GM19463 (cell line): ENCODE results near the gene IRF4.
A peak's percentile ranks its signal among the peaks of the same experiment; 100 is the strongest.
"Not testable (repeated sequence)": the region's sequence is repeated elsewhere in the genome, so short reads cannot be mapped to it uniquely, and the experiment has no call there.

ENCODE experiments used
- ATAC-seq: cut with Tn5 transposase; IDR thresholded peaks from one replicate; pipeline ENCODE4 v1.9.1; 2021; ENCODE audit warnings: mild to moderate bottlenecking, moderate library complexity; ENCODE audit not compliant: unreplicated experiment

Gene IRF4

DNA sequence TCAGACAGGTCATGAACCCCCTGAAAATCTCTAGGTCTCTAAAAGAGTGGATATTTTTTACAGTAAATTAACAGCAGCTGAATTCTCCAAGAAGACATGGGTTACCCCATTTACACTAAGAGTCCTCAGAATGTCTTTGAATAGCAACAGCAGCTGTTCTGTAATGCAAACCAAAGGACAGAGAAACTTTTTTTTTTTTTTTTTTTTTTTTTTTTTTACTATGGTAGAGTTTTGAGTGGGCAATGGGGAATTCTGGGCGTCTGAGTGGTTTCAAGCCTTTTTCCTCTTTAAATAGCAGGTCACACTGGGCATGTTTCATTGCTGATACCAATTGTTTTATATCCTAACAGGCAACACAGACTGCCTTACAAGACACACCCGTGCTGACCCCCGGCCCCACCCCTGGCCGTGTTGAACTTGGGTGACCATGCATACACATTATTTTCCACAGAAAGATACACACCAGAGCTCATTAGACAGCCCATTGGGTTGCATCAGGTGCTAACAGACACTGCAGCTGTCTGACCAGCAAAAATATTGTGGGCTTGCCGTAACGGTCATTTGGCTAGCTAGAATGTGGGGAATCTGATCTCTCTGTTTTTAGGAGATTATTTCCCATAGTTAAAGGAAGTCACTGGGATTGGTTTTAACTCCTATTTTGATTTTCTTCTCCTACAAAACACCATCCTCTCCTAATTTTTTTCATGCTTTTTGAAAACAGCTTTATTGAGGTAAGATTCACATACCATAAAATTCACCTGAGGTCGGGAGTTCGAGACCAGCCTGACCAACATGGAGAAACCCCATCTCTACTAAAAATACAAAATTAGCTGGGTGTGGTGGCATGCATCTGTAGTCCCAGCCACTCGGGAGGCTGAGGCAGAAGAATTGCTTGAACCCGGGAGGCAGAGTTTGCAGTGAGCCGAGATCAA is 26.7 kb upstream of the IRF4 start:
- ATAC-seq = peak; percentile 75

DNA sequence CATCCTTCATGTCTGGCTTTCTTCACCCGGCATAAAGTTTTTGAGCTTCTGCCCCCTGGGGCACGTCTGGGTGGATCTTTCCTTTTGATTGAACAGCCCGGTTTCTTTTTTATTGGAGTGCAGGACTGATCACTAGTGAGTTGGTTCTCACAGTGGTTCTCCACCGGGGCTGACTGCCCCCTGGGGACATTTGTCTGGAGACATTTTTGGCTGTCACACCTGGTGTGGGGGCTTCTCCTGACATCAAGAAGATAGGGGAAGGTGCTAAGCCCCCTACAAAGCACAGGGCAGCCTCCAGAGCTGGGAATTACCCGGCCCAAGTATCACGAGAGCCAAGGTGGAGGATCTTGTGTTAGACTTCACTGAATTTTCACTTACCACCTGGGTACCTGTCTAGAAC is 25.7 kb upstream of the IRF4 start:
- ATAC-seq = no peak

DNA sequence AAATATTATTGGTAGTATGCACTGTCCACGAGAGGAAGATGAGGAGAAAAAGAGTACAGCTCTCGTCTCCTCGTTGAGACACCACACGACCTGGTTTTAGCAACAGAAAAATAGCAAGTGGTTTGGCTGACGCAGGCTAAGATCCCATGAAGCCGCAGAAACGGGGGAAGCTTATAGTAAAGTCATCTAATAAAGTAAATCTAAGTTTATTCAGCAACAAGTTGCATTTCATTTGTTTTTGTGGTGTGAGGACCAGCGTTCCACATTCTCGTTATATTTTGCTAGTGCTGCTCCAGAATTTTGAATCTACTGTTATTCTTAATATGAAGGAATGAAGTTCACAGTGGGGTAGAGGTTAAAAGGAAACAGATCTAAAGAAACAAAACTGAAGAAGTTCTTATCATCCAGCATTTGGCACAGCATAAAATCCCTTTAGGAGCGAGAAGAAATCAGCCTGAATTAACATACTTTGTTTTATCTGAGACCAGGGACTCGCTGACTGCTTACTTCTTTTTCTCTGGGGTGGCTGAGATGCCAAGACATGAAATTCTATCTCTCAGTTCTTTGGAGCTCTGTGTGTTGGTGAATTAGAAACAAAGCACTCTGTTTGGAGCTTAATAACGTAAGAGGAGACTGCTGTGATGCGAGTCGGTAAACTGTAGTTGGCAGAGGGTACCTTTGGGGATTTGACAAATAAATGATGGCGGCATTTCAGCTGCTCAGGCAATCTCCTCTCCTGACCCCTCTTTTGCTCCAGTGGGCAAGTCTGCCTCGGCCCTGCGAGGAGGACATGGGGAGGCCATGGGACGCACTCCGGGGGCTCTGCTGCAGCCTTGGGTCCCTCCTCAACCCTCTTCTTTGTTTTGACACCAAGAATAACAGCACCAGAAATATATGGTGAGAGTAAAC is 24.9 kb upstream of the IRF4 start:
- no peak for ATAC-seq

DNA sequence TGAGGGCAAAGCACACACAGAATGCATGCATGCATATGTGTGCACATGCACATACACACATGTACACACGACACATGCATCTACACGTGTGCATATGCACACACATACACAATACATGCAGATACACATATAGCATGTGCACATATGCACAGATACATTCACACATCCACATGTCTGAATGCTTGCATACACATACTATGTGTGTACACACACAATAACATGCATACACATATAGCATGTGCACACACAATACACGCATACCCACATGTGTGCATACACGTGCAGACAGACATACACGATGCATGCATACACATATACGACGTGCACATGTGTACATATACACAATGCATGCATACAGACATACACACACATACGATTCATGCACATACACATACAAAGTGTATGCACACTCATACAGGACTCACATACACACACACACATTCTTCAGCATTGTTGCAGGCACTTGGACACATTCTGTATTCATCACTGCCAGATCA is 24.2 kb upstream of the IRF4 start:
- ATAC-seq = no peak

DNA sequence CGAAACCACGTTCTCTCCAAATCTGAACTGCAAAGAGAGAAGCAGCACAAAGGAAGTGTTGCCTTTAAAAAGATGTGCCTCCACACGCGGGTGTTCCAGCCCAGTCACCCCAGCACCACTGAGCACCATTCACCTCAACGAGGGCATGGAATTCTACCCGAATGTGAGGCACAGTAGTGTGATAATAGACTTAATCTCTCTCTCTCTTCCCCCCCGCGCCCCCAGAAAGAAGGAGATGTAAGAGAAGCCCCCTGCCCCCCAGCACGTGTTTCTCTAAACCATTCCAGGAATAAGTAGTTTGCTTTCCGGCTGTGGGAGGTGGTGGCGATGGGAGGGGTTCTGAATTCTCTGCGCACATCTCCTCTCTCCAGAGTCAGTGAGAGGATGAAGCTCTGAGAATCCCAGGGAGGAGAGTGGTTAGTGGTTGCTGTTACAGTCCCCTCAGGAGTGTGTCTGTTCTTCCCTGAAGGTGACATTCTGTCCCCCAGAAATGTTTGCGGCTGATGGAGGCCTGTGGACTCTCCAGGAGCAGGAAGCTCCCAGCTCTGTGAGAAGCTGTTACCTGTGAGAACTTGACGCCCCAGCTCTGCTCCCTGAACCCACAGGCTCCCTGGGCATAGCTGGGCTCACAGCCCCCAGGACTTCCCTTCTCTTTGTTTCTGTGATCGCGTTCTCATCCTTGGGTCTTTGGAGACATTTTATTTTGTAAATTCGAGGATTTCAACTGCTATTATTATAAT is 23.5 kb upstream of the IRF4 start:
- no peak for ATAC-seq

DNA sequence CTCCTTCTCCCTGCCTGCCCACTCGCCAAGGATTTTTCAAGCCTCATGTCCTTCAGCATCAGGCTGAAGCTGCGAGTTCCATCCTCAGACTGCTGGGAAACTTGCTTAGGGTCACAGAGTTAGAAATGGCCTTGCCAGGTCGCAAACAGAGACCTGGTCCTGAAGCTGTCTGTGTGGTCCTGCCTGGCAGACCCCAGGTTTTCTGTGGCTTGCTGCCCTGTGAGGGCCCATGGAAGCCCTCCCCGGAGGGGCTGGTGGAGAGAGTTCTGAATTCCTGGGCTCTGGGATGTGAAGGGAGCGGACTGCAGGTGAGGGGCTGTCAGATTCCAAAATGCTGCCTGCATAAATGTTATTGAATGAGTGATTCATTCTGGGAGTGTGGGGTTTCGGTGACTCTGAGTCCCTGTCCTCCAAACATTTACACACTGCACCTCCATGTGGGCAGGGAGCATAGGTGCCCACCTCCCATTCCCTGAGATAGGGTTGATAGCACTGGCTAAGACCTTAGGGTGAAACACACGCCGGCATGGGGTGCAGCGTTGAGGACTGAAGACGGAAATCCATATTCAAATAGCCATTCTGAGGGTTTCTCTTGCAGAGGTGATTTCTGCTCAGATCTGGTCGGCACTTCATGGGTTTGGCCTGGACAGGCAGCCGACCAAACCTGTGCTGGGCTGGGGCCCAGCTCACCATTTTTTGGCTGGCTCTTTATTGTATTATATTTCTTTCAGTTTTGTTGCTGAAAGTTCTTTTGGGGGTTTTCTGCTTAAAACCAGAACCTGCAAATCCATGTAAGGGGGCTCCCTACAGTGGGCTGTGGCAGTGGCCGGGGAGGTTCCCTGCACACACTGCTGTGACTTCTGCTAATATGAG is 21.8 kb upstream of the IRF4 start:
- no peak for ATAC-seq

DNA sequence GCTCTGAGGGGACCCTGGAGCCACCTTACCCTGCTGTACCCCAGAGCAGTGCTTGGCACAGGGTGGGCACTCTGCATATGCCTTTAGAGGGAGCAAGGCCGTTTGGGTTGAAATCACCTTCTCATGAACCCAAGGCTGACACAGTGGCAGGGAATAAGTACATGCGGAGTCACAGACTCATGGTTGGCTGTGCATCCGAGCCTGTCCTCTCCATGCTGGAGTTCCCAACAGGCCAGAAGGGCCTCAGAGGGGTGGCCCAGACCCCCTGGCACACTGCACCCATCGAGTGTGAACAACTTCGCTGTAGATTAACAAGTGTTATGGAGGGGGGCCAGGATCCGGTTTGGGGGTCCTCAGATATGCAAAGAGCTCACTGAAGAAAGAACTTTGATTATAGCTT is 21.0 kb upstream of the IRF4 start:
- no peak for ATAC-seq

DNA sequence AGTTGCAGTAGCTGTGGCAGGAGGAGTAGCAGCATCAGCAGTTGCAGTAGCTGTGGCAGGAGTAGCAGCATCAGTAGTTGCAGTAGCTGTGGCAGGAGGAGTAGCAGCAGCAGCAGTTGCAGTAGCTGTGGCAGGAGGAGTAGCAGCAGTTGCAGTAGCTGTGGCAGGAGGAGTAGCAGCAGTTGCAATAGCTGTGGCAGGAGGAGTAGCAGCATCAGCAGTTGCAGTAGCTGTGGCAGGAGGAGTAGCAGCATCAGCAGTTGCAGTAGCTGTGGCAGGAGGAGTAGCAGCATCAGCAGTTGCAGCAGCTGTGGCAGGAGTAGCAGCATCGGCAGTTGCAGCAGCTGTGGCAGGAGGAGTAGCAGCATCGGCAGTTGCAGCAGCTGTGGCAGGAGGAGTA is 19.7 kb upstream of the IRF4 start:
- not testable (repeated sequence) for ATAC-seq

DNA sequence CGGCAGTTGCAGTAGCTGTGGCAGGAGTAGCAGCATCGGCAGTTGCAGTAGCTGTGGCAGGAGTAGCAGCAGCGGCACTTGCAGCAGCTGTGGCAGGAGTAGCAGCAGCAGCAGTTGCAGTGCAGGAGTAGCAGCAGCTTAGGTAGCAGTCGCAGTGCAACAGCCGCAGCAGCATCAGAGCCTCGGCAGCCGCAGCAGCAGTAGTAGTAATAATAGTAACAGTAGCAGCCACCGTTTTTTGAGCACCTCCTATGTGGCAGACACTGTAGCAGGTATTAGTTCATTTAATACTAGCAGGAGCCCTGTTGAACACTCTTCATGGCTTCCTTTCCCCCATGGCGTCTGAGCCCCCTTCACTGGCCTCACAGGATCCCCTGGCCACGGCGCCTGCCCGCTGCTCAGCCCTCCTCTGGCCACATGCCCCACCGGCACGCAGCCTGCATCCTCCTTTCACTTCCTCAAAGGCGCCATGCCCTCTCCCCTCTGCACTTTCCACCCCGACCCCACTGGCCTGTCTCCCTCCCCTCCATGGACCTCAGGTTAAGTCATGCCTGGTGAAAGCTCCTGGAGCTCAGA is 19.1 kb upstream of the IRF4 start:
- peak; percentile 66 for ATAC-seq

DNA sequence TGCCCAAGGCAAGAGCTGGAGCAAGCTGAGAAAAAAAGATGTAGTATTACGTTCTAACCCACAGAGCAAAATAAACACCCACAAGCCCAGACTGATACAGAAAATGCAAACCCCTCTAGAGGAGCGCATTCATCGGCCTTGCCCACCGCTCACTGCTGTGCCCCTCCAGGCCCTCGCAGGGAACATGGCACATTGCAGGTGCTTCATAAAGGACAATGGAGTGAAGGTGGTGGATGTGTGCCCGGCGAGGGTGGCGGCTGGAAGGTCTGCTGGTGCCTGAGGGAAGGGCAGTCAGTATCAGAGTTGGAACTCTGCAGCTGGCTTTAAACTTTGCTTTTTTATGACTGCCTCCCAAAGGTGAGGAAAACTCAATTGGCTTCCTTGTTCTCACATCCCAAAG is 18.5 kb upstream of the IRF4 start:
- ATAC-seq = no peak

DNA sequence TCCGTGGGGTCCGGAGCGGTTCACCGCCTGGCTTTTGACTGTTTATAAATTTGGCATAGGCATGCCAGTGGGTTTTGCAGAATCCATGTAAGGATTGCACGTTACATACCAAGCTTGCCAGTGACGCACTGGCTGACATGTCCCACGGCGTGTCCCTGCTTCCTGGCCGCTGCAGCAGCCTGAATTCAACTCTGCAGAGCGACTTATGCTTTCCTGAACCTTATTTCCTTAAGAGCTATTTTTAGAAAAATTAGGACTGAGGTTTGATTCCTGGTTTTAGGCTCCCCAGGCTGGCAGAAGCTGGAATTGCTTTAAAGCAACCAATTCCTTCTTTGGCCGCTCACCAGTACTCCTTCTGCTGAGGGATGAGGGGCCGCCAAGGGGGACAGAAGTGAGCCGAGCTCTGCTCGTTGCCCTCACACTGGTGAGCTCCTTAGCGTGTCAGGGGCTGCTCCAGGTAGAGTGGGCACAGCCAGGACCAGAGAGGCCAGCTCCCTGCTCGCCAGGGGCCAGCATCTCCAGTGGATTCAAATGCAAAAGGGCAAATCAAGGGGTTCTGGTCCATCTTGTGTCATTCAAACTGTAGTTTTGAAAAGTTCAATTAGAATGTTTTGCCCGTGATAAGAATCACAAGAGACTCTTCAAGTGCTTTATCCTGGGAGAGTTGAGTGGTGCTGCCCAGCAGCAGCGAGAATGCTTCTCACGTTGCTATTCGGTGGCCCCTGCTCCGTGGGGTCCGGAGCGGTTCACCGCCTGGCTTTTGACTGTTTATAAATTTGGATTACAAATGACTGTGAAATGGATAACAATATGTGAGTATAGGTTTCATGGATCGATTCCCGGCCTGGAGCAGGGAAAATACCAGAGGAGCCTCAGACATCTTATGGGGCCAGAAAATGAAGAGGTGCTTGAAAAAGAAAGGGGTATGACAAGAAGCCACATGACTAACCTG is 17.5 kb upstream of the IRF4 start:
- no peak for ATAC-seq

DNA sequence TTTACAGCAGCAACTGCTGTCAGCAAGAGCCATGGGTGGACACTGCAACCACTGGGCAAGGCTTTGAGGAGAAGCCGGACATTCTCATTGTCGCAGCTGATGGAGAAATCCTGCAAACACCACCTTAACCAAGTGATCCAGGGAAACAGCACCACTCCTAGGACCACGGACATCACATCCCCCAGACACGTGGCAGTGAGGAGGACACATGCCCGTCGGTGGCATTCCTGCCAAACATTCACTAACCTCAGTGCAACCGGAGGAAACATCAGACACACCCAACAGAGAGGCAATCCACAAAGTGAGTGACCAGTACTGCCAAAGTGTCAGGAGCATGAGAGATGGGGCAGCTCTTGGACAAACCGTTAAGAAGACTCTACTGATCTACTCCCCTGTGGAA is 16.6 kb upstream of the IRF4 start:
- no peak for ATAC-seq

DNA sequence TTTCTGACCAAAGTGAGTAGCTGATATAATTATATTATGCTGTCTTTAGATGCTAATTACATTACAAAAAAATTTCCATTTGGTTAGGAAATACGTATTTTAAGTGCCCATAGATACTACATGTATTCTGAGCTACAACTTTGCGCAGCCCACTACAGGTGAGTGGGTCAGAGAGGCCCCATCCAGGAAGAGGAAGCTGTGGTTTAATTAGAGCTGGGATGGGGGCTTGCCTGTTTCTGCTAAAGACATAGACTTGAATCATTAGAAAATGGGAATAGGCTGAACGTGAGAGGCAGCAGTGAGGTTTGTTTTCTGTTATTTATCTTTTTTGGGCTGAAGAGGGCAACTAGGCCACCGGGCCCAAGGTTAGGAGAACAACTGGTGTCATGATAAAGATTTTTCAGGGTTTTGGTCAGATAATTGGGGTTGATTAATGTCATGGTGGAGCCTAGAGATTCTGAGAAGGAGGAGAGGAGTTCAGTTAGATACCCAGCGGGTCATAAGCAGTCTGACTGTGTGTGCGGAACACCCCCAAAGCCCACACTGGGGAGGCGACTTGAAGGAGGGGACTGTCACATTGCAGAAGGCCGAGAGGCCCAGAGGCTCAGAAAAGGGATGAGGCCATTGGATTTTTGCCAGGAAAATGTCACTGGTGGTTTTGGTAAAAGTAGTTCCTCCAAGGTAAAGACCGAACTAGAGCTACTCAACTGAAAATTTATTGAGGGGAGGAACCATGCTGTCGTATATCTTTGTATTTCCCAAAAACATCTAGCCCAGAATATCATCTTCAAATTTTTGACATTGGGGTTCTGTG is 14.5 kb upstream of the IRF4 start:
- ATAC-seq = no peak

DNA sequence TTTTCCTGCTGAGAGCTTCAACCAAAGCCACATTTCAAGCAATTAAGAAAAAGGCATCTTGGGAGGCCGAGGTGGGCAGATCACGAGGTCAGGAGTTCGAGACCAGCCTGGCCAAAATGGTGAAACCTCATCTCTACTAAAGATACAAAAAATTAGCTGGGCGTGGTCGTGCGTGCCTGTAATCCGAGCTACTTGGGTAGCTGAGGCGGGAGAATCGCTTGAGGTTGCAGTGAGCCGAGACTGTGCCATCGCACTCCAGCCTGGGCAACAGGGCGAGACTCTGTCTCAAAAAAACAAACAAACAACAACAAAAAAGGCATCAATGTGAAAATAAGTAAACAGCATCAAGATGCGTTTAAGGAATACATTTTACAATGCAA is 13.9 kb upstream of the IRF4 start:
- not testable (repeated sequence) for ATAC-seq

DNA sequence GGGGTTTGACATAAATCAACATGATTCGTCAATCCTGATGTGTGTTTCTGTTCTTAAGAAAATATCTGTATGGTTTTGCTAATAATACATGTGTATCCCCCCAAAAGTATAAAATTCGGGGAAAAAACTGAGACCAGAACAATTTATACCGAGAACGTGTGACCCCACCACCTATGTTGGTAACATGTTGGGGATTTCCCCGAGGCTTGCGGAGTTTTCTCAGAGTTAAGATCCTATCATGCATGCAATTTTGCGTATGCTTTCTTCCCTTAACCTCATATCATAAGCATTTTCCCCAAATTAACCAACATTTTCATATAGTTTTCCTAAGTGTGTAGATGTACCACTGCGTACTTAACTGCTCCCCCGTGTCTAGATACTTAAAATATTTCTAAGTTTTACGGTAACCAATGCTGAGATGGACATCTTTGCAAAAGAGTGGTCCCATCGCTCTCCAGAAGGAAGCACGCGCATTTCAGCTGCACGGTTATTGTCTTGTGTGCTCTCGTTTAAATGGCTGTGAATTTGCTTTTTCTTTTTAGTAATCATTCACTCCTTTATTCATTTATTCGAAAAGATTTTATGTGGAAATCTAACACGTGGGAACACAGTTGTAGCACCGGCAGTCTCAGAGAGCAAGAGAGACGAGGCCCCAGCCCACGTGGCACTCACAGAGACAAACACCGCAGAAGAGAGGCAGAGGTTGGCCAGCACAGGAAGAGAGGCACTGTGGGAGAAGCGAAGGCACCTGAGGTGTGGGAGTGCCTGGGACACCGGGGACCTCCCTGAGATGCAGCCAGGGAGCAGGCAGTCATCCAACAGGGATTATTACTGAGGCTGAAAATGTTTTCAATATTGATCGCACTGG is 13.2 kb upstream of the IRF4 start:
- peak; percentile 35 for ATAC-seq

DNA sequence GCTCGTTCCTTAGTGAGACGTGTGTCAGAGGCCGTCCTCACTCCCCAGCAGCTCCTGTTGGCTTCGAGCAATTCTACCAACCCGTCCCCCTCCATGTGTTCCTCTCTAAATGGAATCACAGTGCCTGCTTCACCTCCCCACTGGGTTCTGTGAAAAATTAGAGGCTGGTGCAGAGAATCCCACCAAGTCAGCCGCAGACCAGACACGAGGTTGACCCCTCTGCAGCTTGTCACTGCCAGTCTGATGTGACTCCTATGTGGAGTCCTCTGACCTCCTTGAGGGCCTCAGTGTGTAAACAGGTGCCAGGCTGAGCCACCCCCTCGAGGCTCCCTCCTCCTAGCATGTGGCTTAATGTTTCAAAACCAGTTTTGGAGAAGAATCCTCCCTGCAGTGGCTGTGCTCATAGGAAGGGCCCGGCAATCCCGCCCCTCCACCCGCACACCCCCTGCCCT is 12.6 kb upstream of the IRF4 start:
- no peak for ATAC-seq
